HG02885 (cell line): ENCODE results near the gene DNAH8.

Source experiments
- ATAC-seq: cut with Tn5 transposase; IDR thresholded peaks from one replicate; pipeline ENCODE4 v1.9.1; 2021; ENCODE audit warnings: mild to moderate bottlenecking; ENCODE audit not compliant: unreplicated experiment, poor library complexity

The DNAH8 gene

DNA sequence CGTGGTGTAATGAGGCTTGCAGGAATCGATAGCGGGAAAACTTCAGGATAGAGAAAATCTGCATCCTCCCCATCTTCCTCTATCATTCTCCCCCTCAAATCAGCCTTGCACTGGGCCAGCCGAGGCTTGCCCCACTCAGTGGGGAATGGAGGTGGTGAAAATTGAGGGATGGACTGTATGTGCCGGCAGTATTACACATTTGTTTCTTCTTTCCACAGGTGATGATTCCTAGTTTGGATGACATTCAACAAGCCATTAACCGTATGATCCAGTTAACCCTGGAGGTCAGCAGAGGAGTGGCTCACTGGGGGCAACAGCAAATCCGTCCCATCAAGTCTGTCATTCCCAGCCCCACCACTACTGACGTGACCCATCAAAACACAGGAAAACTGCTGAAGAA is 100.1 kb downstream of the DNAH8 start:
- no peak for ATAC-seq

DNA sequence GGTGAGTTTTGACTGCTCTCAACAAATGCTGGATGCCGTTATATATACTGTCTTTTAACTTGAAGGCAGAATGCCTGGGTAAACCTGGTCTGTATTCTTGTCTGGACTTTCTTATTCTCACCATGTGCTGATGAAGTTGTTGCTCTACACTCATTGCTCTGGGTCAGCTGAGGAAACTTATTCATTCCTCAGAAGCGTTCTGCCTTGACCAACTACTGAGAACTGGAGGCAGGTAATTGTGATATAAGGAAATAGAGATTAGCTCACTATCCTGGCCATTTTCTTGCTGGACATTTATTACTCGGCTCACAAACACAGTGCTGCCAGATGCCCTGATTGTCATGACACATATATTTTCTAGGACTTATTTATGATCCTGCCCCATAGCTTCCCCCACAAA is 103.6 kb downstream of the DNAH8 start:
- ATAC-seq, result no peak

DNA sequence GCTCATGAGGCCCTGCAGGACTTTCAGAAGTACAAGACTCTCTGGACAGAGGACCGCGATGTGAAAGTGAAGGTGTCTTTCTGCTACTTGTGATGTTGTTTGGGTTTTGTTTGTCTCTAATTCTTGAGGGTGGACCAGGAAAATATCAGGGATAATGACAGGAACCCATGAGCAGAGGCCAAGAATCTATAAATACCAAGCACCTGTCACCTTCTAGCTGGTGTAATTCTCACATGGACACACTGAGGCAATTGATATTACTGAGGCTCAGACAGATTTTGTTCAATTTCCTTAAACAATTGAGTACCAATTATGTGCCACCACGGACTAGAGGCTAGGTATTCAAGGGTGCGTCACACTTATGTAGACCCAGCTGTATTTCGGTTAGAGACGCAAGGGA is 107.9 kb downstream of the DNAH8 start:
- ATAC-seq, result no peak

DNA sequence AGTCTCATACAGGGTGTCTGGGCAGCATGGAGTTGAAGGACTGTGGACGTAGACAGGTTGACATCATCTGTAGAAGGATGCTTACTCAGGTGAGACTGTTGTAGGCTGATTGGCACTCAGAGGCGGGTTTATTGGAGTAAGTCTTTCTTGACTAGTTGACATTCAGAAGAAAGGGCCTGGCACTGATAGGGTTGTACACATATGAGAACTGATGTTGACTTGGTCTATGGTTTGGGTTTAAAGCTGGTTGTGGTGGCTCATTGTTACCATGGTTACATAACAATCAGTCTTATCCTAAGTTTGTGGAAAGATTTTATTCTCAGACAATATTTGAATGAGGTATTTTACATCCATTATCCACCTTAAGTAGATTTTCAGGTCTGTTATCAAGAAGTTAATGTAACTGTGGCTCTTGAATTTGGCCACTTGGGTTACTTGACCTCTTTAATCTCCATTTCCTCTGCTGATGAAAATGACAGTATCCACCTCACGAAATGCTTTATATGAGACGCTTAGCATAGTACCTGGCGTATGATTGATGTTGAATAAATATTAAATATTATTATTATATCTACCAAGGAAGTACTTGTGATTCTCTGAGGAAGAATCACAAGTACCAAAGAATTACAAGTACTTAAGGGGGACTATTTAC is 109.3 kb downstream of the DNAH8 start:
- no peak for ATAC-seq

DNA sequence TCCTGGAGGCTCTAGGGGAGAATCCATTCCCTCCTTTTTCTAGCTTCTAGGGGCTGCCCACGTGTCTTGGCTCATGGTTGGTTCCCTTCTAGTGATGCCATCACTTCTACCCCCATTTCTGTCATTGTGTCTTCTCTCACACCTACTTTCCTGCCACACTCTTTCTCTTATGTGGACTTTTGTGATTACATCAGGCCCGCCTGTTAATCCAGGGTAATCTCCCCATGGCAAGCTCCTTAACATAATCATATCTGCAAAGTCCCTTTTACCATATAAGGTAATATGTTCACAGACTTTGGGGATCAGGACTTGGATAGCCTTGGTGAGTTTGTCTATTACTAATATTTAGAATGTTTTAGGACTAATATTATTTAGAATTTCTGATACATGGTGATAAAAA is 111.9 kb downstream of the DNAH8 start:
- no peak for ATAC-seq

DNA sequence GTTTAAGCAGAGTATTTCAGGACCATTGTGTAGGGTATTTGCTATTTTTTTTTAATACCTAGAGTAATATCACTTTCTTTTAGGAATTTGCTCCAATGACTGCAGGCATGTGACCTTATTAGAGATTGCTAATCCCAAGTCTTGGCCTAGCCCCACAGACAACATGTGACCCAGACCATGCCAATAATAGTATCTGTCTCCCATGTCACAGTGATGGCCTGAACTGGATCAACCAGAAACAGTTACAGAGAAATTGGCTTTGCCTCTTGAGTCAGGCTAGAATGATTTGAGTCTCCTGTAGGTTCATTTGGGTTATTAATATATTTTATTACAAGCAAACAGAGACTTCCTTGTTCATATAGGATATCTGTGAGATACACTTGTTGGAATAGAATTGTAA is 116.8 kb downstream of the DNAH8 start:
- ATAC-seq, result no peak

DNA sequence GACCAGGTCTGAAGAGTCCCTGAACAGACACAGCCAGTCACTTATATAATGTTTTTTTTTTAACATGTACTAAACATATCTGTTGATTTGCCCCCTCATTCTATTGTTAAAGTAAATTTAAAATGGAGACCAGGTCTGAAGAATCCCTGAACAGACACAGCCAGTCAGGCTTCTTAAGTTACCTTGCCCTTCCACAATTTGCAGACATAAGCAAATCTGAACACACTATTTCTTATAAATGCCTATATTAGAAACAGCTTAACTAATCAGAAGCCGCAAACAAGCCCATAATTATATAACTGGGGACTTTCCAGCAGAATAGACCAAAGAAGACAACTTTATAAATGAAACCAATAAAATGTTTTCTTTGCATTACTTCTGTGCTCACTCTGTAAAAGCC is 118.2 kb downstream of the DNAH8 start:
- ATAC-seq, result no peak

DNA sequence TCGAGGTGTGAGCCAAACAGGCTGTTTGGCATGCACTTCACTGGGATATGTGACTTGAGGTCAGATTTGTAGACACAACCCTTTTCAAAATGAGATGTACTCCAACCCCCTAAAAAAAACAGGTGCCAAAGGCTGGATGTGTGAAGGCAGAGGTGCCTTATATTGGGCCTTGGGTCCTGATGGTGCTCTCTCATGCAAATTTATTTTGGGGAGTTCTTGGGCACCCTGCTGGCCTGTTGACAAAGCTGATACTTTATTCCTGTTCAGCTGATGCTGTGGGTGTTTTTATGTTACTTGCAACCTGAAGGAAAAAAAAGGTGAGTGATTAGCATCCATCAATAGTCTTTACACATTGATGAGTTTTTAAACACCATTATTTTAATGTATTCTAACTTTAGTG is 121.5 kb downstream of the DNAH8 start:
- ATAC-seq, result no peak

DNA sequence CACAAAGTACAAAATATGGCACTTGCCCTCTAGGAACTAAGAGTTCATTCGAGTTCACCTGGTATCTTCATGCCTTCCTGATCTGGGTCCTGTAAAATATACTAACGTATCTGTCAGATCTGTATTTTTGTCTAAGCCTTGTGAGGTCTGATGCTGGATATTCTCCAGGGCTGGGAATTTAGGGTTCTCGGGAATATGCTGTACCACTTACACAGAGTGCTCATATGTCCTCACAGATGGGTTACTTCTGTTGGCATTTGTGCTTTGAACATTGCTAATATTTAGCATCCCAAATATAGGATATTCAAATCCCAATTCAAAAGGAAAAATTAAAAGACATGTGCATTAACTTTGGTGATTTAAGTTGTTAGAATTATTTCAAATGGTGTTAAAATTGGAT is 122.0 kb downstream of the DNAH8 start:
- no peak for ATAC-seq

DNA sequence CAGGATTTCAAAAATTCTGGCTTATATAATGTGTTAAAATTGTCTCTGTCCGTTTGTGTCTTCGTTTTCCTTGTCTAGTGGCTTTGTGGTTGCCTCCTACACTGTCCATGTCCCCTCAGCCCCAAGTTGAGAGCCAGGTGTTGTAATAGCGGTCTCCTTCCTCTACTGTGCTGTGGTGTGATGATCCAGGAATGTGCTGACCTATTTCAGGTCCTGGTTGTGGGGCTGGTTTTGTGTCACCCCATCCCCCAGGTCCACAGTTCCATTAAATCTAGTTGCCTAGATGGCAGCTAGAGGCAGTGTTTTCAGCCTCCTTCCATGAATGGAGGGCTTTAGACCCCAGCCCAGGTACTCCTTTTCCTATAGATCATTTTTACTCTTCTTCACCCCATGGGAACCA is 128.7 kb downstream of the DNAH8 start:
- ATAC-seq, result no peak

DNA sequence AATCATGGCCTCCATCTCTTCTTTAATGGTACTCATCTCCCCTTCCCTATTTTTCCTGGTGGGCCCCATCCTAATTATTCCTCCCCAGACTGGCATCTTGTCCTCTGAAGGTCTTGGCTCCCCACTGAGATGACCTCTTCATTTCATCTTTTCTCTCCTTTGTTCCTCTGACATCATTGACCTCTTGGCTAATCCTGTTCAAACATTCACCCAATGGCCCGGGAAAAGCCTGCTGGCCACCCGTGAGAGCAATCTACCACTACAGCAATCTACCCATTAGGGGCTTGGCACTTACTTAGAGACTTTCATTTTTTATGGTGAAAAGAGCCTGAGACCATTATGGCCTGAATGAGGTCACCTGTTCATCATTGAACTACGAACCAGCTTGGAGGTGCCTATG is 130.8 kb downstream of the DNAH8 start:
- ATAC-seq, result no peak

DNA sequence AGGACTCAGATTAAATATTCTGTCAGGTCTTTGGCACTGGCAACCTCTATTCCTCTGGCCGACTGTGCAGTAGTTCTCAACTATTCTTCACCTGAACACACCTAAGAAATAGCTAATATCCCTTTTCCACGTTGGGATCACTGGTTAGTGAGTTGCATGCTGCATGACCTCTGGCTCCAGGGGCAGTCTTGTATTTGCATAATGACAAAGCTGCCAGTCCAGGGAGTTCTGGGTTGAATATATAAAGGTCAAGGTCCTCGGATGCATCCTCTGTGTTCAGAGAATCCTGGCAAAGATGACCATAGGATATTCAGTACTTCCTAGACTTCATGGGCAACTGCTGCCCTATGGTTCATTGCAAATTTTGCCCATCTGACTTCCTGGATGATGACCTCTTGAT is 131.2 kb downstream of the DNAH8 start:
- no peak for ATAC-seq

DNA sequence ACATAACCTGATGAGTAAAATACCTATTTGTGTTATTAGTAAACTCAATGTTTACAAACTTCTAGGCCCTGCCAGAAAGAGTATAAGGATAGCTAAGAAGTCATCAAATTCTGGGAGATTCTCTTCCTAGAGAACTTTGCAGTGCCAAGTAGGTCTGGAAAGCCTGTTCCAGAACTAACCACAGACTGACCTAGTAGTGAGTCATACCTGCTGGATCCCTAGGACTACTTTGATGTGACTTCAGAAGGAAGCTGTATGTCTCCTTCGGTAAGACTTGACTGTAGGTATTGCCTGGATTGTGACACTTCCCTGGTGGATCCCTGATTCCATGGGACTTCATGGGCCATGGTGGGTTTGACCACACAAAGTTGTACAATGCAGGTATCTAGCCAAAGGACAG is 131.7 kb downstream of the DNAH8 start:
- ATAC-seq, result no peak

DNA sequence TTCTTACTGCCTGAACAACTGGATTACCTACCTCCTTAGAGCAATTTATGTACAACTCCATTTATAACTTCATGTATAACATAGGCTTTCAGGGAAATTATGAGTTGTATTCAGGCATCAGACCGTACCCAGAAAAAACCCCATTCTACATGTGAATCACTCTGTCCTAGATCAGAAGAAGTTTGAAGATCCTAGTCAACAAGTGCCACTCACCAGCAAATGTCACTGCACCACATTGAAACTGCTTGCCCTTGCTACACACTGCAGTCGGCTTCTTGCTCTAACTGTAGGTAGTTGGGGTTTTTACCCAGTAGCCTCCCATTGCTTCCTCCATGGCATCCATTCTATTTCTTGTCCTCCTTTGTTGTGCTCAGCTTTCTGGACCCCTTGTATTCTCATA is 132.4 kb downstream of the DNAH8 start:
- no peak for ATAC-seq

DNA sequence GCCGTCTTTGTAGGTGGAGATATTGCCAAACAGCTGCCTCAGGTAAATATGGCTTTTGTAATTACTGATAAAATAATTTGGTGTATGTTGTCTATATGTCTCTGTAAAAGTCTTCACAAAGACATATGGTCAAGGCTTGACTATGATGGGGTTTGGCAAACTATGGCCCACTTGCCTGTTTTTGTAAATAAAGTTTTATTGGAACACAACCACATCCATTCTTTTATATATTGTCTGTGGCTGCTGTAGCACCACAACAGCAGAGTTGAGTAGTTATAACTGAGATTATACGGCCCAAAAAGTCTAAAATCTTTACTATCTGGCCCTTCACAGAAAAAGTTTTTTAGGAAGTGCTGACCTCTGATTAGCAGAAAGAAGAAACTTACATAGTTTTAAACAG is 133.6 kb downstream of the DNAH8 start:
- ATAC-seq, result no peak

DNA sequence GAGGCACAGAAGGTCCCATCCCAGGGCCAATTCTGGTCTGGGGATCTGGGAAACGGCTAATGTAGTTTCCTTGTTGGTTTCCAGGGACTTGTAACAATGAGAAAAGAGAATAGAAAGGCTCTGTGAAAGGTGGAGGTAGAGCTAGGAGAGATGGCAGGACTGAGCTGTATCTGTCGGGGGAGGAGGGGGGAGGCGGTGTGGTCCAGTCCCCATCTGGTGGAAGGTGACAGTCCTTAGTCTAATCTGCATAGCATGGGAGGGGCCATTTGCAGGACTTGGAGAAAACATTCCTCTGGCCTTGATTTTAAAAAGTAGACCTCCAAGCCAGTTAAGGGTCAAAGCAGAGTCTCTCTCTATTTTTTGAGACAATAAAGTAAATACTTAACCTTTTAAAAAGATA is 137.1 kb downstream of the DNAH8 start:
- ATAC-seq, result no peak

DNA sequence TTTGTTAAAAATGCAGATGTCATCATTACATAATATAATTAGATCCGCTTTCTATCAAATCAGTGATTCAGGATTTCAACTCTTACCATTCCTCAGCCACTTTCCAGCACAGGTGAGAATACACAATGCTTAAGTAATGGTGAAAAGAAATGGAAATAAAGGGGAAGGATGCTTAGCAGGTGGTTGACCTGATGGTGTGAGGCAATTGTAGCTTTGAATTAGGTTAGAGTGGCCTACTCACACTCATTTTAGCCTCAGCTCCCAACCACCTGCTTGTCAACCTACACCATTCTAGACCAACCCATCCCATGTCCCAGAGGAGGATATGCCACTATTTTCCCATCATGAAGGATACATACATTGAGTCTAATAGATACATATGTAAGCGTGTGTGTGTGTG is 138.1 kb downstream of the DNAH8 start:
- ATAC-seq, result no peak

DNA sequence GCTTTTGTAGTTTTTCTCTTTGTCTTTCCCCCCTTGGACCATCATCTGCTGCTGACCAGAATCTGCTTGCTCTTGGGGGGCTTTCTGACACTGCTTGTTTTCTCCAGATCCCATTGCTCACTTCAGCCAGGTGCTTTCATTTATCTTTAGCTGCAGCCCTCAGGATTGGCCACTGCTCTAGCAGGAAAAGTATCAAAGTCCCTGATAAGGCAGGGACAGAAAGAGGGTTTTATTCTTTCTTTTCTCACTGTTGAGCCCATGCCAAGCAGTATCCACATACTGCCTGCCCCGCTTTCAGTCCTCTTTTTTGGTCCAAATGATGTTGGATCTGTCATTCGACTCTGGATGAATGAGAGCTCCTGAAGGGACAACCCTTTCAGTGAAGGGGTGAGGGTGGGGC is 141.4 kb downstream of the DNAH8 start:
- no peak for ATAC-seq

DNA sequence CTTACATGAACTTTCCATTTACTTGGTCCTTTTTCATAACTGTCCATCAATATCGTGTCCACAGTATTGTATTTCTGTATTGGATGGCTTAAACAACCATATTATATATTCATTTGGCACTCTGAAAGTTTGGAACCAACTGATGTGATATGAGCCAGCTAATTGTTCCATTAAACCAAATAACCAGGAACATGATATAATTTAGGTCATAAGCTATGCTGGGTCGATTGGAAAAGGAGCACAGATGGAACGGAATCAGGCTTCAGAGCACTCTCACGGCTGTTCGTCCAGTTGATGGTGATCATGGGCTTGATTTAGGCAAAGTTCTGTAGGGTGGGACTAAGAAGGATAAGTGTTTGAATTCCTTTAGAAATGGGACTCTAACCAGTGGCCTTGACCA is 142.7 kb downstream of the DNAH8 start:
- no peak for ATAC-seq

DNA sequence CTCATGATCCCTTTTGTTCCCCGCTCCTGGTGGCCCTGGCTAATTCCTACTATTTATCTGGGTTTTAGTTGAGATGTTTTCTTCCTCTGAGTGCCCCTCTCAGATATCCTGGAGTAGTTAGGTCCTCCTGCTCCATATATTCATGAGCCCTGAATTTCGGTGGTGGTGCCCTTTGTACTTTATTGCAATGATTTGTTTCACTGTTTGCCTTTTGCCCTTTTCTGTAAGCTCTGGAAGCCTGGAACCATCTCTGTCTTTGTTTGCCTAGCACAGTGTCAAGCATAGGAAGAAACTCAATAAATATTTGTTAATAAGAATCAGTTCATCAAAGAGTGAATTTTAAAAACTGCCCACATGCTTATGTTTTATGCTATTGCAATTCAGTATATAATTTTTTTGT is 144.9 kb downstream of the DNAH8 start:
- ATAC-seq, result no peak

DNA sequence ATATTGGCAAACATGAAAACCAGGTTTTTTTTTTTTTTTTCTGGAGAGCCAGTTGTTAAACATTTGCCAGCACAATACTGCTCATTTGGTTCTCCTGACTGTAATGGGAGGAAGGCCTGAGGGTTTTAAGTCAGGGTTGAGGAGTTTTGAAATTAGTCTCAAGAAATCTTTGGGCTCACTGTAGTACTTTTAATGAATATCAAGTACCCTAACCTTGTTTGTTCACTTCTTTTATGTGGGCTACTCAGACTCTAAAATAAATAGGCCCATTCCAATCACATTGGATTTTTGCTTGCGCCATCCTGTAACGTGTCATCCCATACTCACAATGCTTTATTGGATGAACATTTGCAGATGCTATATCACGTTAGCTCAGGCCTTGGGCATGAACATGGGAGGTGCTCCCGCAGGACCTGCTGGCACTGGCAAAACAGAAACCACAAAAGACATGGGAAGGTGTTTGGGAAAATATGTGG is 146.9 kb downstream of the DNAH8 start:
- no peak for ATAC-seq

DNA sequence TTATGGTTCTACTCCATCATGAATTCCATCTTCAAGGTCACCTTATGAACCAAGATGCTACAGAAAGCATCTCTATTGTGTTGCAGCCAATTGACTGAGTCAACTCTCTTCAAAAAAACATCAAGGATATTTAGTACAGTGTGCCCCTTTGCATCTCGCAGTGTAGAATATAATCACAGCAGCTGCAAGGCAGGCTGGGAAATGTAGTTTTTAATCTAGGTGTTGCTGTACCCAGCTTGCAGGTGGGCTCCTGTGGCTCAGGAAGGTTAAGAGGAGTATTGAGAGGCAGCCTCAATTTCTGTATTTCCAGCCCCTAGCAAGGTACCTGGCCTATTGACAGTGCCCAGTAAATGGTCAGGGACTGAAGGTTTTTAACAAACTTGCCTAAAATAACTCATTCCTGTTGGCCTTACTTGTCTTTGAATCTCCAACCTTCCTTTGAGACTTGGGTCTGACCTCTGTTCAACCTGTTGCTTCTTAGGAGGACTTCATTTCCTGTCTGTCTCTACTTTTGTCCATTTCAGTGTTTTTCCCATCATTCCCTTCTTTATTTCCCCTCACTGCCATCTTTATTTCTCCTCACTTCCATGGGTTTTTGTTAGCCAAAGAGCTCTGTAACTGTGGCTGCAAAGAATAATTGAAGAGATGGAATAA is 150.5 kb downstream of the DNAH8 start:
- no peak for ATAC-seq
